HepG2 (cell line): ENCODE results near the gene NT5M. TPM values are rescaled to one million over a fixed set of nuclear protein-coding genes. Genes with fewer than 3 reads are reported as not detected.

ENCODE experiments used
- ASH2L ChIP-seq: fragments of 300-600, 200-600 bp; sonication (generic); IDR thresholded peaks from 2 replicates; pipeline ENCODE4 v1.7.0; 2017; ENCODE audit warnings: low read depth, mild to moderate bottlenecking, moderate library complexity, mixed read lengths, low read length; ENCODE audit not compliant: insufficient read length
- DNMT3B ChIP-seq: conservative IDR thresholded peaks from 2 replicates; pipeline ENCODE4 v1.6.1; 2016; ENCODE audit warnings: missing biosample characterization, control low read depth
- DR1 ChIP-seq: sonication (generic); formaldehyde crosslinking; IDR thresholded peaks from 2 replicates; pipeline ENCODE4 v1.8.0; 2021; ENCODE audit warnings: mild to moderate bottlenecking, missing genetic modification reagents, inconsistent platforms
- ELK4 ChIP-seq: sonication (generic); formaldehyde crosslinking; IDR thresholded peaks from 2 replicates; pipeline ENCODE4 v1.9.0; 2021; ENCODE audit warnings: missing genetic modification reagents, borderline replicate concordance
- MTF2 ChIP-seq: sonication (generic); formaldehyde crosslinking; IDR thresholded peaks from 2 replicates; pipeline ENCODE4 v1.5.0; 2020; ENCODE audit warnings: missing genetic modification reagents, borderline replicate concordance
- NFKBIZ ChIP-seq: IDR thresholded peaks from 2 replicates; pipeline ENCODE4 v1.6.1; 2018; ENCODE audit warnings: missing genetic modification reagents, missing compliant biosample characterization
- PHB2 ChIP-seq: fragments of 450-650 bp; IDR thresholded peaks from 2 replicates; pipeline ENCODE4 v1.6.1; 2018; ENCODE audit not compliant: partially characterized antibody
- RARG ChIP-seq: sonication (generic); formaldehyde crosslinking; IDR thresholded peaks from 2 replicates; pipeline ENCODE4 v1.4.0; 2020; ENCODE audit warnings: low read depth, mild to moderate bottlenecking, missing genetic modification reagents
- SMC3 ChIP-seq: IDR thresholded peaks from 2 replicates; pipeline ENCODE4 v1.6.1; 2011; ENCODE audit warnings: low read length, improper control_type of control experiment
- SSRP1 ChIP-seq: IDR thresholded peaks from 2 replicates; pipeline ENCODE4 v1.6.1; 2016; ENCODE audit warnings: control low read depth
- USF2 ChIP-seq, 2 experiments: sonication (generic) in 1 of 2; formaldehyde crosslinking in 1 of 2; IDR thresholded peaks; 2 replicates each; pipeline versions ENCODE4 v1.5.1 to v1.6.1; 2011 to 2020; ENCODE audit warnings: borderline replicate concordance in 1 of 2, low read depth in 1 of 2, low read length in 1 of 2, mild to moderate bottlenecking in 1 of 2, missing genetic modification reagents in 1 of 2, moderate library complexity in 1 of 2
- ZNF263 ChIP-seq: sonication (generic); formaldehyde crosslinking; IDR thresholded peaks from 2 replicates; pipeline ENCODE4 v1.4.0; 2020; ENCODE audit warnings: missing genetic modification reagents
- ZNF556 ChIP-seq: sonication (generic); formaldehyde crosslinking; IDR thresholded peaks from 2 replicates; pipeline ENCODE4 v1.4.0; 2020; ENCODE audit warnings: mild to moderate bottlenecking, missing genetic modification reagents, borderline replicate concordance
- ZNF574 ChIP-seq: sonication (generic); formaldehyde crosslinking; IDR thresholded peaks from 2 replicates; pipeline ENCODE4 v1.4.0; 2020; ENCODE audit warnings: missing genetic modification reagents
- ZNF670 ChIP-seq: sonication (generic); formaldehyde crosslinking; IDR thresholded peaks from 2 replicates; pipeline ENCODE4 v1.8.0; 2022; ENCODE audit warnings: mild to moderate bottlenecking, missing genetic modification reagents, borderline replicate concordance
- ZNF710 ChIP-seq: sonication (generic); formaldehyde crosslinking; IDR thresholded peaks from 2 replicates; pipeline ENCODE4 v1.5.0; 2020; ENCODE audit warnings: mild to moderate bottlenecking, missing genetic modification reagents, borderline replicate concordance
- ZNF775 ChIP-seq: sonication (generic); formaldehyde crosslinking; IDR thresholded peaks from 2 replicates; pipeline ENCODE4 v1.4.0; 2020; ENCODE audit warnings: missing genetic modification reagents, mild to moderate bottlenecking, moderate library complexity, borderline replicate concordance
- ZNF781 ChIP-seq: sonication (generic); formaldehyde crosslinking; IDR thresholded peaks from 2 replicates; pipeline ENCODE4 v1.5.1; 2020; ENCODE audit warnings: borderline replicate concordance, mild to moderate bottlenecking, missing genetic modification reagents; ENCODE audit errors: not compliant biosample characterization
- ZNF839 ChIP-seq: sonication (generic); formaldehyde crosslinking; IDR thresholded peaks from 2 replicates; pipeline ENCODE4 v1.4.0; 2020; ENCODE audit warnings: missing genetic modification reagents, mild to moderate bottlenecking, borderline replicate concordance
- ZNF891 ChIP-seq: sonication (generic); formaldehyde crosslinking; IDR thresholded peaks from 2 replicates; pipeline ENCODE4 v1.5.0; 2020; ENCODE audit warnings: mild to moderate bottlenecking, missing genetic modification reagents
- polyA plus RNA-seq, 8 experiments: library from polyadenylated mRNA; depleted of rRNA in 3 of 8; stranded (reverse) in 7 of 8; unstranded in 1 of 8; fragments of >200 nt; fragmentation: Illumina TruSeq in 4 of 8; extraction: Trizol in 4 of 8; gene quantifications; 2 replicates each; pipeline versions ENCODE4 v1.2.1 to v1.2.3, GENCODE V29; 2011 to 2016; ENCODE audit warnings: low read depth in 4 of 8, missing spikeins in 1 of 8, mixed read lengths in 1 of 8; ENCODE audit not compliant: insufficient read depth in 1 of 8
- total RNA-seq, 5 experiments: library from RNA; depleted of rRNA; stranded (reverse); fragments of >200 nt; fragmentation: Illumina TruSeq; extraction: Trizol; gene quantifications; 2 replicates each; pipeline ENCODE4 v1.2.3, GENCODE V29; 2016; ENCODE audit warnings: low read depth in 1 of 5

The NT5M gene
- total and polyA plus RNA-seq, 2 of the 13 experiments (the other 11 are each of a cell fraction or from before 2014, with no cell fraction given), result 0.55 to 0.78 TPM

- 0 out of 2 replicates have a peak, but pooled peaks have one; percentile 33 for TF ChIP-seq ZNF710 (CRISPR knock-in tag)
- TF ChIP-seq ZNF263 (CRISPR knock-in tag), result peak; percentile 92
- peak; percentile 34 for TF ChIP-seq ASH2L
- TF ChIP-seq ZNF556 (CRISPR knock-in tag), result no peak
- TF ChIP-seq RARG (CRISPR knock-in tag), result no peak
- no peak for TF ChIP-seq MTF2 (CRISPR knock-in tag)
- TF ChIP-seq ZNF891 (CRISPR knock-in tag), result no peak
- no peak for TF ChIP-seq ELK4
- TF ChIP-seq DNMT3B (CRISPR knock-in tag), result peak; percentile 41; the same call in 1 of the 2 replicates
- TF ChIP-seq USF2 (IDR thresholded peaks at IDR 0.05; ENCODE audit: low read depth, low read length), result no peak
- no peak for TF ChIP-seq USF2 (CRISPR knock-in tag; IDR thresholded peaks at IDR 0.05; ENCODE audit: borderline replicate concordance)
- no peak for TF ChIP-seq PHB2
- TF ChIP-seq NFKBIZ (CRISPR knock-in tag), result peak; percentile 69; the same call in 1 of the 2 replicates
- TF ChIP-seq ZNF574, result peak; percentile 45; the same call in 1 of the 2 replicates
- 0 out of 2 replicates have a peak, but pooled peaks have one; percentile 29 for TF ChIP-seq ZNF839
- no peak for TF ChIP-seq ZNF775 (CRISPR knock-in tag)
- TF ChIP-seq ZNF781 (CRISPR knock-in tag), result no peak
- TF ChIP-seq DR1 (CRISPR knock-in tag), result no peak
- no peak for TF ChIP-seq SMC3
- 0 out of 2 replicates have a peak, but pooled peaks have one; percentile 2 for TF ChIP-seq ZNF670 (CRISPR knock-in tag)
- TF ChIP-seq SSRP1 (CRISPR knock-in tag), result 0 out of 2 replicates have a peak, but pooled peaks have one; percentile 34
Measured at GRCh38 chr17:17344507-17345293, 41.5 kb downstream of the NT5M start (continued).
